GM19397 (cell line): ENCODE measurements around the gene RAP1GDS1.
"Not testable (repeated sequence)": the region's sequence is repeated elsewhere in the genome, so short reads cannot be mapped to it uniquely, and the experiment has no call there.

Experiments used
- ATAC-seq: cut with Tn5 transposase; IDR thresholded peaks from one replicate; pipeline ENCODE4 v1.9.1; 2021; ENCODE audit warnings: mild to moderate bottlenecking, moderate library complexity; ENCODE audit not compliant: unreplicated experiment

Gene RAP1GDS1

DNA sequence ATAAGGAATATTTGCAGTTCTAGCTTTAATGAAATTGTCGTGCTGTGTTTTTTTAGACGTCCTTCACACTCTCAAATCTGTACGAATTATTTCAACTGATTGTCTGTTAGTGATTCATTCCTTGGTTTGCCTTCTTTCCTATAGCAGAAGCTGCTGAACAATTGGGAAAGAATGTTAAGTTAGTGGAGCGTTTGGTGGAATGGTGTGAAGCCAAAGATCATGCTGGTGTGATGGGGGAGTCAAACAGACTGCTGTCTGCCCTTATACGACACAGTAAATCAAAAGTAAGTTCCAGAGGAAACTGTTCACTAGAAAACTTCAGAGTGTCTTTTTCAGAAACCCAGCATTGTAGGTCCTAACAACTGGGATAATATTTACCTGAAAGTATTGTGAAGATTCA lies 159.9 kb downstream of the RAP1GDS1 start:
- no peak for ATAC-seq

GRCh38 chr4:98423009-98423408 lies 161.8 kb downstream of the RAP1GDS1 start:
- ATAC-seq: no peak

GRCh38 chr4:98430708-98431403 lies 169.7 kb downstream of the RAP1GDS1 start:
- no peak for ATAC-seq

DNA sequence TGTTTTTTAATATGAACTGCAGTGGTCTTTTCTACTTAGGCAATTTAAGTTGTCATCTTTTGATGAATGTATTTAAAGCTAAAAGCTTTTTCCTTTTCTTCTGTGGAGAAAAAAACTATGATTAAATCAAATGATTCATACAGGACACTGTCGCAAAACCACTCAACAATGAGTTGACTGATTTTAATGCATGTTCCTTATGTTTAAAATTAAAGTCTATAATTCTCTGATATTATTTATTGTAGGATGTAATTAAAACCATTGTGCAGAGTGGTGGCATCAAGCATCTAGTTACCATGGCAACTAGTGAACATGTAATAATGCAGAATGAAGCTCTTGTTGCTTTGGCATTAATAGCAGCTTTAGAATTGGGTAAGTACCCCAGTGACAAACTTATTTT lies 172.5 kb downstream of the RAP1GDS1 start:
- no peak for ATAC-seq

- no peak for ATAC-seq
Observed at GRCh38 chr4:98434816-98435215, 173.6 kb downstream of the RAP1GDS1 start.

- ATAC-seq: no peak
Observed at GRCh38 chr4:98444371-98444770, 183.2 kb downstream of the RAP1GDS1 start.

DNA sequence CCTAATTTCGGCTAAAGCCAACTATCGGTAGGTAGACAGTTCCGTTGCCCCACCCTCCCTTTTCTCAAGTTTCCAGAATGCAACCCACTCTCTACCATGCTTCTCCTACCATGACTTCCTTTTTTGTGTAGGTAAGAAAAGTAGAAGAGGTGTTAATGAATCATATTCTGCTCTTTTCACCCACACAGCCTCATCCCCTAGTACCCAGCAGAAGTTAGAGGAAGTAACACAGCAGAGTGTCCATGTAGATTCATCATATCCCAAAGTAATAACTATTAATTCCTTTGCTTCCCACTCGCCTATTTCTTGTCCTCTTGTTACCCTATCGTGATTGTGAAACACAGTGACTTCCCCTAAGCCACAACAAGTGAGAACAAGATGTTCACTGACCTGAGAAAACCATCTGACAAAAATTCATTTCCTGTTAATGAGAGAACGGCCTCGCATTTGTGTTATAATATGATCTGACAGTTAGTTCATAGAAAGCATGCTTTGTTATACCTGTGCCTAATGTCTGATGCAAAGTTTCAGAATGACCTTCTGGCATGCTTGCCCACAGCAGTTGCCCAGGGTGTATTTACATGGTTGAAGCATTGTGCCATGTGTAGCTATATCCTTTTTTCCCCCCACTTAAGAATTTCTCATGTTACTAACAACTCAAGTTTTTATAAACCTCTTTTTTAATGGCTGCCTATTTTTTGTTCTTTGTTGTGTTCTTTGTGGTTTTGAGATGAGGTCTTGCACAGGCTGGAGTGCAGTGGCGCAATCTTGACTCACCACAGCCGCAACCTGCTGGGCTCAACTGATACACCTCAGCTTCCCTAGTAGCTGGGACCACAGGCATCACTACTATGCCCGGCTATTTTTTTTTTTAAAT lies 185.6 kb downstream of the RAP1GDS1 start:
- ATAC-seq: peak; percentile 84

- no peak for ATAC-seq
Observed at GRCh38 chr4:98447648-98448047, 186.5 kb downstream of the RAP1GDS1 start.

- peak; percentile 31 for ATAC-seq
Observed at GRCh38 chr4:98448908-98449307, 187.7 kb downstream of the RAP1GDS1 start.

DNA sequence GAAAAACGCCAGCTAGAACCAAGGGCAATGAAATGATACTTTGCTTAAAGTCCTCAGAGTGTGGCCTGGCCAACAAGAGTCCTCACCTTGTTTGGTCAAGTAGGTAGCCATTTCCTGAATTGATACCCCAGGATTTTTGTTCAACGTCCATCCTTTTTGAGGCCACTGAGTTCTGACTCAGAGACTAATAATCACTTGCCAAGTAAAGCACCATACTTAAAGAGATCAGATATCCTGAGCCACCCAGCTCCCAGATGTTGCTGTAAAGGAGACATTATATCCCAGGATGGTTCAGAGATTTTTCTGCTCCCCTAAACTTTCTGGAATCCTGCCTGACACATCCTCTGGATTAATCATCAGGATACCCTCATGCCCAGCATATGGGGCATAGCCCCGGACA lies 190.9 kb downstream of the RAP1GDS1 start:
- ATAC-seq: no peak

DNA sequence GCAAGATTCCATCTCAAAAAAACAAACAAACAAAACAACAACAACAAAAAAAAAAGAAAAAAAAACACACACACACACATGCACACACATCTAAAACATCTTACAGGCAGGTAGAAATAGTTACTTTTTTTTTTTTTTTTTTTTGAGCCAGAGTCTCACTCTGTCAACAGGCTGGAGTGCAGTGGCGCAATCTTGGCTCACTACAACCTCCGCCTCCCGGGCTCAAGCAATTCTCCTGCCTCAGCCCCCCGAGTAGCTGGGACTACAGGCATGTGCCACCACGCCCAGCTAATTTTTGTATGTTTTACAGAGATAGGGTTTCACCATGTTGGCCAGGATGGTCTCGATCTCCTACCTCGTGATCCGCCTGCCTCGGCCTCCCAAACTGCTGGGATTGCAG lies 196.2 kb downstream of the RAP1GDS1 start:
- ATAC-seq: not testable (repeated sequence)

- ATAC-seq: not testable (repeated sequence)
Observed at GRCh38 chr4:98461121-98461865, 200.1 kb downstream of the RAP1GDS1 start.

- ATAC-seq: no peak
Observed at GRCh38 chr4:98462487-98462886, 201.3 kb downstream of the RAP1GDS1 start.

DNA sequence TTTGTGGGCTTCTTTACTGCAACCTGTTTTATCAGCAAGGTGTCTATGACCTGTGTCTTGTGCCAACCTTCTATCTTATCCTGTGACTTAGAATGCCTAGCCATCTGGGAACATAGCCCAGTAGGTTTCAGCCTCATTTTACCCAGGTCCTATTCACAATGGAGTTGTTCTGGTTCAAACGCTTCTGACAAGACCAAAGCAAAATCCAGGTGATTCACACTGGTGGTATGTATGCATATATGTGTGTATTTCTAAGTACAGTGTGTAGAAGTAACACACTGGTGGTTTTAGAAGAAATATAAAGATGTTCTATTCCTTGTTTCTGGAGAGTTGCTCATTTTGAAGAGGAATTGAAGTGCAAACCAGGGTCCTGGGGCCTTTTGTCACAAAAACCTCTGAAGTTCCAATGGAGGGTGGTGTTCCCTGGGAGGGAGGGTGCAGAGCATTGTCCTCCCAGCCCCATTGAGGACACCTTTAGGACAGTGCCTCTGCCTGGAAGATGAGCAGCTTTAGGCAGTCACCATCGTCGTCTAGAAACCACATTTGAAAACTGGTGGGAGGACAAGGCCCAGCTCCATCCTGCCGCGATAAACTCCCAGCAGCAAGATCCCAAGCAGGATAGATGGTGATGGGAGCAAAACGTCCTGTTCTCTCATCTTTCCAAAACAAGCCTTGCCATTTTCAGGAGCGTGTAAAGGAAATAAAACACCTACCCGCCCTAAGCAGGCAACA lies 205.8 kb downstream of the RAP1GDS1 start:
- ATAC-seq: peak; percentile 10

- peak; percentile 92 for ATAC-seq
Observed at GRCh38 chr4:98467627-98468072, 206.5 kb downstream of the RAP1GDS1 start.

DNA sequence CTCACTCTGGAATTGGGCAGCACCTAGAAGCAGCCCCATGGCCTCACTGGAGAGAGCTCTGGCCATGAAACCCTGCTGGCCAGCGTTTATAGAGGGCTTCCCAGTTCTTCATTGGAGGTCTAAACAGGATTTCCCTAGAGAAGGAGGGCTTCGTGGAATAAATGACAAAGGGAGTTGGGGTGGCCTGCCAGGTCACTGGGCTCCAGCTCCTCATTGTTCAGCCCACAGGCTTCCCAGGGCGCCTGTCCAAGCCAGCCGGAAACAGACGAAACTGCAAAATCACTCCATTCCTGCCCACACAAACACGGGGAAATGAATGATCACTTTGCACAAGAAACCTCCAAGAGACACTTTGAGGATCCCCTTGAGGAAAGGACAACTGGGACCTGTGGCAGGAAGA lies 207.5 kb downstream of the RAP1GDS1 start:
- ATAC-seq: no peak

GRCh38 chr4:98469771-98470170 lies 208.6 kb downstream of the RAP1GDS1 start:
- ATAC-seq: no peak

GRCh38 chr4:98470366-98470765 lies 209.2 kb downstream of the RAP1GDS1 start:
- no peak for ATAC-seq

DNA sequence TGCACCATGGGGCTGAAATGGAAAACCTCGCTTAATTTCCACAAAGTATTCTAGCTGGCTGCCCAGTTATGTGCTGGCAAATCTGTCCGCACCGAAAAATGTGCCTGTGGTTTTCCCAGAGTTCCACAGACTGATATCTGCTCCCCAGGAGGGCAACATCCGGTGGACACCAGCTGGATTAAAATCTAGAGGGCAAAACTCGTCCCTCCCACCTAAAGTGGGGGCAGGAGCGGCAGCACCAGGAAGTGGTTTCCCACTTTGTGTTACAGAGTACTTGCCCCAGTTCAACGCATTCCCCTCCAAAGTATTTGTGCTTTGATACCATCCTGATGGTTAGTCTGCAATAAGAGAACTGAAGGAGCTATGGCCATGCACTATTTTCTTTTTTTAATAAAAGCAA lies 209.6 kb downstream of the RAP1GDS1 start:
- ATAC-seq: no peak

GRCh38 chr4:98473046-98473445 lies 211.9 kb downstream of the RAP1GDS1 start:
- ATAC-seq: no peak

GRCh38 chr4:98474408-98474844 lies 213.2 kb downstream of the RAP1GDS1 start:
- ATAC-seq: no peak
